K562 (cell line): Measurements from ENCODE around the gene EDDM13. TPM values are rescaled to one million over a fixed set of nuclear protein-coding genes. Genes with fewer than 3 reads are reported as not detected.

Experiments
- CBFA2T3 ChIP-seq: fragments of 450-650 bp; IDR thresholded peaks from 2 replicates; pipeline ENCODE4 v1.6.1; 2017
- CXXC5 ChIP-seq: fragments of 250-450 bp; sonication (Bioruptor Pico); IDR thresholded peaks from 2 replicates; pipeline ENCODE4 v1.8.0; 2022; ENCODE audit warnings: inconsistent platforms, mild to moderate bottlenecking, moderate library complexity
- DPF2 ChIP-seq: fragments of 450-650 bp; IDR thresholded peaks from 2 replicates; pipeline ENCODE4 v1.6.1; 2016
- EHMT2 ChIP-seq: fragments of 450-650 bp; IDR thresholded peaks from 2 replicates; pipeline ENCODE4 v1.6.1; 2018; ENCODE audit warnings: antibody characterized with exemption
- EP300 ChIP-seq: IDR thresholded peaks from 2 replicates; pipeline ENCODE4 v1.6.1; 2012; ENCODE audit warnings: low read length, improper control_type of control experiment
- ETV5 ChIP-seq: sonication (generic); formaldehyde crosslinking; IDR thresholded peaks from 2 replicates; pipeline ENCODE4 v1.4.0; 2020; ENCODE audit warnings: low read depth, mild to moderate bottlenecking, missing genetic modification reagents
- HMBOX1 ChIP-seq: sonication (generic); IDR thresholded peaks from 2 replicates; pipeline ENCODE4 v1.6.1; 2016
- LCOR ChIP-seq: sonication (generic); formaldehyde crosslinking; IDR thresholded peaks from 2 replicates; pipeline ENCODE4 v1.8.0; 2022; ENCODE audit warnings: mild to moderate bottlenecking, missing genetic modification reagents
- LEF1 ChIP-seq: fragments of 450-650 bp; IDR thresholded peaks from 2 replicates; pipeline ENCODE4 v1.6.1; 2016; ENCODE audit warnings: mild to moderate bottlenecking
- MBD2 ChIP-seq: sonication (generic); IDR thresholded peaks from 2 replicates; pipeline ENCODE4 v1.6.1; 2016; ENCODE audit warnings: low read depth, borderline replicate concordance
- MEF2D ChIP-seq: conservative IDR thresholded peaks from 2 replicates; pipeline ENCODE4 v1.6.1; 2016; ENCODE audit warnings: low read depth, missing genetic modification characterization, missing compliant biosample characterization
- MNT ChIP-seq, 2 experiments: fragments of 450-650 bp; conservative IDR thresholded peaks; 2 replicates each; pipeline ENCODE4 v1.6.1; 2017; ENCODE audit warnings: mild to moderate bottlenecking in 2 of 2, moderate library complexity in 2 of 2
- NCOR1 ChIP-seq: fragments of 450-650 bp; IDR thresholded peaks from 2 replicates; pipeline ENCODE4 v1.6.1; 2016; ENCODE audit warnings: mild to moderate bottlenecking, moderate library complexity
- SMARCC2 ChIP-seq: fragments of 450-650 bp; IDR thresholded peaks from 2 replicates; pipeline ENCODE4 v1.6.1; 2017; ENCODE audit warnings: antibody characterized with exemption, moderate library complexity, mild to moderate bottlenecking, low read depth
- SOX6 ChIP-seq: fragments of 450-650 bp; IDR thresholded peaks from 2 replicates; pipeline ENCODE4 v1.6.1; 2014; ENCODE audit warnings: mild to moderate bottlenecking
- SP1 ChIP-seq: sonication (generic); formaldehyde crosslinking; IDR thresholded peaks from 2 replicates; pipeline ENCODE4 v1.8.1; 2022; ENCODE audit warnings: mild to moderate bottlenecking, missing genetic modification reagents
- STAT5A ChIP-seq: IDR thresholded peaks from 2 replicates; pipeline ENCODE4 v1.6.1; 2012; ENCODE audit warnings: low read length, inconsistent platforms, borderline replicate concordance
- TCF3 ChIP-seq: sonication (generic); formaldehyde crosslinking; IDR thresholded peaks from 2 replicates; pipeline ENCODE4 v1.4.0; 2020; ENCODE audit warnings: mild to moderate bottlenecking, missing genetic modification reagents
- TRIM24 ChIP-seq, 2 experiments: fragments of 450-650 bp; IDR thresholded peaks; 2 replicates each; pipeline ENCODE4 v1.6.1; 2016
- ZBTB11 ChIP-seq, 3 experiments: fragments of 200-800 bp in 1 of 3; fragments of 250-450 bp in 1 of 3; fragments of 450-650 bp in 1 of 3; sonication (Bioruptor Pico) in 1 of 3; sonication (Bioruptor generic) in 1 of 3; formaldehyde crosslinking in 1 of 3; IDR thresholded peaks; 2 replicates each; pipeline versions ENCODE4 v1.6.1 to v1.8.0; 2016 to 2022; ENCODE audit warnings: mild to moderate bottlenecking in 2 of 3, missing genetic modification characterization in 2 of 3, missing compliant biosample characterization in 1 of 3, moderate library complexity in 1 of 3
- ZBTB17 ChIP-seq: fragments of 450-650 bp; formaldehyde crosslinking; IDR thresholded peaks from 2 replicates; pipeline ENCODE4 v1.4.0; 2020; ENCODE audit warnings: mild to moderate bottlenecking
- polyA plus RNA-seq, 8 experiments: library from polyadenylated mRNA; depleted of rRNA in 4 of 8; stranded (reverse) in 5 of 8; unstranded in 3 of 8; fragments of >200 nt; fragmentation: Nextera tagmentation in 2 of 8; fragmentation: Illumina TruSeq in 1 of 8; extraction: Ambion mirVana in 2 of 8; extraction: Trizol in 1 of 8; gene quantifications; 2 replicates each; pipeline versions ENCODE4 v1.2.1 to v1.2.3, GENCODE V29; 2011 to 2014; ENCODE audit warnings: inconsistent platforms in 1 of 8, missing spikeins in 1 of 8
- total RNA-seq, 7 experiments: library from RNA; depleted of rRNA in 6 of 7; stranded (reverse); fragments of >200 nt in 6 of 7; fragmentation: Illumina TruSeq in 2 of 7; extraction: Trizol in 2 of 7; gene quantifications; 2 replicates each; pipeline versions ENCODE4 v1.2.1 to v1.2.3, GENCODE V29; 2011 to 2021; ENCODE audit warnings: low replicate concordance in 1 of 7
- TF ChIP-seq, protein P1 (sequence below): fragments of 200-800 bp; sonication (Bioruptor generic); IDR thresholded peaks from 2 replicates; pipeline ENCODE4 v1.6.1; 2017; ENCODE audit warnings: missing genetic modification characterization, missing compliant biosample characterization

EDDM13 gene
- total and polyA plus RNA-seq, 9 of the 15 experiments (the other 6 are each of a cell fraction or from before 2014, with no cell fraction given): 2.0 to 7.7 (median 4.1) TPM

- TF ChIP-seq, protein P1, sequence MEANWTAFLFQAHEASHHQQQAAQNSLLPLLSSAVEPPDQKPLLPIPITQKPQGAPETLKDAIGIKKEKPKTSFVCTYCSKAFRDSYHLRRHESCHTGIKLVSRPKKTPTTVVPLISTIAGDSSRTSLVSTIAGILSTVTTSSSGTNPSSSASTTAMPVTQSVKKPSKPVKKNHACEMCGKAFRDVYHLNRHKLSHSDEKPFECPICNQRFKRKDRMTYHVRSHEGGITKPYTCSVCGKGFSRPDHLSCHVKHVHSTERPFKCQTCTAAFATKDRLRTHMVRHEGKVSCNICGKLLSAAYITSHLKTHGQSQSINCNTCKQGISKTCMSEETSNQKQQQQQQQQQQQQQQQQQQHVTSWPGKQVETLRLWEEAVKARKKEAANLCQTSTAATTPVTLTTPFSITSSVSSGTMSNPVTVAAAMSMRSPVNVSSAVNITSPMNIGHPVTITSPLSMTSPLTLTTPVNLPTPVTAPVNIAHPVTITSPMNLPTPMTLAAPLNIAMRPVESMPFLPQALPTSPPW: peak; percentile 93
- TF ChIP-seq MBD2 (0 out of 2 replicates have a peak, but pooled peaks have one; percentile 36), CBFA2T3 (peak; percentile 93), DPF2 (peak; percentile 79), EP300 (peak; percentile 74; the same call in 1 of the 2 replicates), LEF1 (peak; percentile 45; the same call in 1 of the 2 replicates), HMBOX1 (peak; percentile 95), ZBTB17 (CRISPR knock-in tag) (peak; percentile 93), MNT (conservative IDR thresholded peaks at IDR 0.05) (0 out of 4 replicates have a peak, but pooled peaks of 1 of the 2 experiments have one; percentile 35), STAT5A (peak; percentile 45; the same call in 1 of the 2 replicates), SMARCC2 (0 out of 2 replicates have a peak, but pooled peaks have one; percentile 55), LCOR (CRISPR knock-in tag) (peak; percentile 59), ZBTB11 (CRISPR knock-in tag; IDR thresholded peaks at IDR 0.05) (peak in 1 of 3 experiments; percentile 60; a peak in 1 of 6 replicates), NCOR1 (peak; percentile 89), CXXC5 (CRISPR knock-in tag) (0 out of 2 replicates have a peak, but pooled peaks have one; percentile 17), SOX6 (peak; percentile 32; the same call in 1 of the 2 replicates), SP1 (CRISPR knock-in tag) (peak; percentile 55; the same call in 1 of the 2 replicates), TCF3 (CRISPR knock-in tag) (peak; percentile 94), EHMT2 (0 out of 2 replicates have a peak, but pooled peaks have one; percentile 26), ETV5 (CRISPR knock-in tag) (peak; percentile 82), MEF2D (tag) (peak; percentile 96), TRIM24 (IDR thresholded peaks at IDR 0.05) (peak; percentile 83 to 87)
Observed at GRCh38 chr19:56248736-56249338, 23.7 kb upstream of the EDDM13 start (continued).
